HG02798 (cell line): ENCODE results near the gene F2RL2.
"Not testable (repeated sequence)": the region's sequence is repeated elsewhere in the genome, so short reads cannot be mapped to it uniquely, and the experiment has no call there.

Source experiments
- ATAC-seq: cut with Tn5 transposase; IDR thresholded peaks from one replicate; pipeline ENCODE4 v1.9.1; 2021; ENCODE audit warnings: mild to moderate bottlenecking; ENCODE audit not compliant: unreplicated experiment, poor library complexity

Gene F2RL2

GRCh38 chr5:76625087-76625815 is 2.0 kb upstream of the F2RL2 start:
- ATAC-seq, result no peak

GRCh38 chr5:76622076-76622475 is 1.1 kb downstream of the F2RL2 start:
- no peak for ATAC-seq

GRCh38 chr5:76620166-76620565 is 3.0 kb downstream of the F2RL2 start:
- no peak for ATAC-seq

GRCh38 chr5:76617675-76618074 is 5.5 kb downstream of the F2RL2 start:
- ATAC-seq, result no peak

- ATAC-seq, result no peak
Measured at GRCh38 chr5:76617229-76617628, 6.0 kb downstream of the F2RL2 start.

- no peak for ATAC-seq
Measured at GRCh38 chr5:76616206-76616605, 7.0 kb downstream of the F2RL2 start.

- ATAC-seq, result no peak
Measured at GRCh38 chr5:76615759-76616158, 7.4 kb downstream of the F2RL2 start.

GRCh38 chr5:76612942-76613341 is 10.3 kb downstream of the F2RL2 start:
- no peak for ATAC-seq

GRCh38 chr5:76610196-76610595 is 13.0 kb downstream of the F2RL2 start:
- ATAC-seq, result no peak

GRCh38 chr5:76608833-76609232 is 14.4 kb downstream of the F2RL2 start:
- ATAC-seq, result no peak

- ATAC-seq, result no peak
Measured at GRCh38 chr5:76607353-76607871, 15.8 kb downstream of the F2RL2 start.

GRCh38 chr5:76606701-76607100 is 16.5 kb downstream of the F2RL2 start:
- ATAC-seq, result no peak

GRCh38 chr5:76604838-76605237 is 18.4 kb downstream of the F2RL2 start:
- no peak for ATAC-seq

GRCh38 chr5:76603991-76604390 is 19.2 kb downstream of the F2RL2 start:
- ATAC-seq, result not testable (repeated sequence)

- ATAC-seq, result no peak
Measured at GRCh38 chr5:76602094-76602726, 21.0 kb downstream of the F2RL2 start.

- ATAC-seq, result no peak
Measured at GRCh38 chr5:76601470-76601869, 21.7 kb downstream of the F2RL2 start.

GRCh38 chr5:76600716-76601115 is 22.5 kb downstream of the F2RL2 start:
- ATAC-seq, result no peak

- ATAC-seq, result no peak
Measured at GRCh38 chr5:76598531-76598930, 24.7 kb downstream of the F2RL2 start.

- no peak for ATAC-seq
Measured at GRCh38 chr5:76595755-76596481, 27.3 kb downstream of the F2RL2 start.

GRCh38 chr5:76594107-76594506 is 29.1 kb downstream of the F2RL2 start:
- no peak for ATAC-seq

GRCh38 chr5:76592692-76593091 is 30.5 kb downstream of the F2RL2 start:
- ATAC-seq, result no peak
